NCI-H1048 (cell line): ENCODE data around the gene RPLP1.
A peak's percentile ranks its signal among the peaks of the same experiment; 100 is the strongest.

Experiments used
- DNase-seq: peaks from one replicate; lab custom pipeline; 2025; lab: John Stamatoyannopoulos, UW

Gene RPLP1

GRCh38 chr15:69469467-69470201 is 17.0 kb downstream of the RPLP1 start:
- DNase-seq: no peak

DNA sequence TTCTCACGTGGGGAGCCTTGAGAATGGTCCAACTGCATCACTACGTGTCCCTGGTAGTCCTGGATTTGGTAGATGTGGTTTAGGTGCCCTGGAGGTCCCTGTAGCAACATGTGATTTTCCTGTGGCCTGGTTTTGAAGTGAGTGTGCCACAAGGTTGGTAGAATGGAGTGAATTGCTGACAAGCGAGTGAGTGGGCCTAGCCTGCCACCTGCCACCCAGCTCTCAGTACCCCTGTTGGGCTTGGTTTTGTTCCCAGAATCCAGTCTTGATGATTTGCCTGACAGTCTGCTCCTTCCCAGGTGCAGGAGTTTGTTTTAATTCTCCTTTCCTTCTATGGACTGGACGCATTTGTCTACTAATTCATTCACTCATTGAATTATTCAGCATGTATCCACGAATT is 19.4 kb downstream of the RPLP1 start:
- no peak for DNase-seq

DNA sequence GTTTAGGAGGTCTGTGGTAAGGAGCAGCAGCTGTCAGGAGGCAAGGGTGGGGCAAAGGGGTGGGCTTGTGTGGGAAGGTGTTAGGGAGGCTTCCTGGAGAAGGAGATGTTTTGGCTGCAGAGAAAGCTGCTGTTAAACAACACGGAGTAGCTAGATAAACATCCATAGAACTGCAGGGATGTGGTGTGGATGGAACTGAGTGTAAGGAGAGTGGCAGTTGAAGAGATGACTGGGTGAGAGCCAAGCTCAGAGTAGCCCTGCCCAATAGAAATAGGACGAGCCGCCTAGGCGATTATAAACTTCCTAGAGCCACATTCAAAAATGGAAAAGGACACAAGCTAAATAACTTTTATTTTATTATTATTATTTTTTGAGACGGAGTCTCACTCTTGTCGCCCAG is 19.9 kb downstream of the RPLP1 start:
- no peak for DNase-seq

DNA sequence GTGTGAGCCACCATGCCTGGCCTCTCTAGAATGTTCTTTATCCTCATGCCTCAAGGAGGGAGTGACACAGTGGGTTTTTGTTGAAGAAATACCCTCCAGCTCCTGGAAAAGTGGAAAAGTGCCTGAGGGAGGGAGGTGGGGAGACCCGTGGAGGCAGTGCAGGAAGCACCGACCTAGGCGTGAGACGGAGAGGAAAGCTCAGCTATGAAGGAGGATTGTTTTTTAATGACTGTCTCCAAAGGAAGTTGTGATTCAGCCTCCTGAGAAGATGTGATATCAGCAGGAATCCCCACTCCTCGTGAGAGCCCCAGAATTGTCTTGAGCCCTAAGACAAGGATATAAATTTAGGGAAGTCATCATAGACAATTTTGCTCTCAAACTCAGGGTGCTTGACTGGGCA is 21.7 kb downstream of the RPLP1 start:
- no peak for DNase-seq

DNA sequence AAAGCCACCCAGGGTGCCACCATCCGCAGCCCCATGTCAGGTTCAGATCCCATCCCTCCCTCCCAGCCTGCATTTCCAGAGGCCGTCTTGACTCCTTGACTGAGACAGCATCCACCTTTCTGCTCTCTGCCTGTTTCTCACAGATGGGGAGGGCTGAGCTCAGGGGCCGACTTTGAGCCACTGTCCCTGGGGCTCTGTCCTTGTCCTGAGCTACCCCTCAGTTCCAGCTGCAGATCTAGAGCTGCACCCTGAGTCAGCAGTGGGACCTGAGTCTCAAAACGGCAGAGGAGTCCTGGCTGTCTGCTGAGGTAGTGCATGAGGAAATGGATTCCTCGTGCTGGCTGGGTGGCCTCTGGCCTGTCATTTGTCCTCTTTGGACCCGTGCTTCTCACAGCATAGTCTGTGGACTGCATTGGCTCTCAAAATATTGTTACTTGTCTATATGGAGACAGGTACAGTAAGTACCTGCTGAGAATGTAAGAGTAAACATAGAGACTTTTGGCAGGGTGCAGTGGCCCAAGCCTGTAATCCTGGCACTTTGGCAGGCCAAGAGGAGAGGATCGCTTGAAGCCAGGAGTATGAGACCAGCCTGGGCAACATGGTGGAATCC is 22.3 kb downstream of the RPLP1 start:
- DNase-seq: no peak

GRCh38 chr15:69475769-69476358 is 23.2 kb downstream of the RPLP1 start:
- peak; percentile 28 for DNase-seq

GRCh38 chr15:69476704-69477473 is 24.3 kb downstream of the RPLP1 start:
- no peak for DNase-seq

GRCh38 chr15:69478259-69478781 is 25.7 kb downstream of the RPLP1 start:
- DNase-seq: peak; percentile 7

DNA sequence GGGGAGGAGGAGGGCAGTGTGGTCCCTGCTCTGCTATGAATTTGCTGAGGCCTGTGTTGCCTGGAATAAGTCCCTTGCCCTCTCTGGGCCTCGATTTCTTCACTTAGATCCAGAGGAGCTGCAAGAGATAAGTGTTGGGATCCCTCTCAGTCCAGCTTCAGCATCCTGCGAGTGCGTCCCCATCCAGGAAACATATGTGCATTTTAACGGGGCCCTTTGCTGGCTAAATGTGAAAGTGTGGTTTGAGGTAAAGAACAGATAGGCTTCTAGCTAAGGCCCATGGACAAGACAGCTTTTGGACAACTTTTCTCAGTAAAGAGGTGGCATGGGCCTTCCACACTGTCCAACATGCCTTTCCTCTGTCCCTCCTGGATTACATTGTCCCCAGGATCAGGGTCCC is 26.5 kb downstream of the RPLP1 start:
- DNase-seq: no peak

GRCh38 chr15:69479971-69480370 is 27.4 kb downstream of the RPLP1 start:
- DNase-seq: no peak

- no peak for DNase-seq
Observed at GRCh38 chr15:69480932-69481331, 28.3 kb downstream of the RPLP1 start.

DNA sequence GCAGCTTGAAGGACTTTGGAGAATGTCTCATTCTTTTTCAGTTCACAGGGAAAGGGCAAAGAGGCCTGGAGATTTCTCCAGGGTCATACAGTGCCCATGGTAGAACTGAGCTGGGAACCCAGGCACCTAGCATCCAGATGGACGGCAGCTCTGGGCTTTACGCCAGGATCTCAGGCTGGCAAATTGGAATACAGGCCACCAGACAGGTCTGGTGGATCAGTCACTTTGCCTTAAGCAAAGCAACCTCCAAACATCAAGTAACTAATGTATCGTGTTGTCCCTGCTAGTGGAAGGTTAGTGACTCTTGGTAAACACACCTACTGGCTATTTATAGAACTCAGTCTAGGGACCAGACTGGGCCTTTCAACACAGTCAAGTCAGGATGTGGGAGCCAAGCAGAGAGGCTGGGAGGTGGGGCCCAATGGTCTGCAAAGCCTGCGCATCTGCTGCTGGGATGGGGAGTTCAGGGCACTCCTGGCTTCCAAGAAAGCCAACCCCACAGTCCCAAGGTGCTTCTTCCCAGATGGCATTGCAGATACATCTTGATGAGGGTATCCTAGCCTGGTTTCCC is 30.2 kb downstream of the RPLP1 start:
- no peak for DNase-seq

DNA sequence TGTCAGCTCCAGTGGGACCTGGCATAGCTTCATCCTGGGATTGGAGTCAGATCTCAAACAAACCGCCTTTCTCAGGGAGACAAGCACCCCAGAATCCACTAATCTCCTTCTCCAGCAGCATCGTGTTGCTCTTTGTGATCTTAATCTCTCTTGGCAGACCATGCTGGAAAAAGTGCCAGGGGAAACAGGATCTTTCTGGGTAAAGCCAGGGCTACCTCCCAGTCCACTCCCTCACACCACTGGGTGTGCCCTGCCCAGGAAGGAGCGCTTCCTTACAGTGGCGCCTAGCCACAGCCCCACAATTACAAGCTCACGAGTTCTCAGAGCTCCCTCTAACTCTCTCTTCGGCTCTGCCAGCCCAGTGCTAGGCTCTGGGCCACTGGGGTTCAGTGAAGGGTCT is 32.2 kb downstream of the RPLP1 start:
- DNase-seq: no peak

DNA sequence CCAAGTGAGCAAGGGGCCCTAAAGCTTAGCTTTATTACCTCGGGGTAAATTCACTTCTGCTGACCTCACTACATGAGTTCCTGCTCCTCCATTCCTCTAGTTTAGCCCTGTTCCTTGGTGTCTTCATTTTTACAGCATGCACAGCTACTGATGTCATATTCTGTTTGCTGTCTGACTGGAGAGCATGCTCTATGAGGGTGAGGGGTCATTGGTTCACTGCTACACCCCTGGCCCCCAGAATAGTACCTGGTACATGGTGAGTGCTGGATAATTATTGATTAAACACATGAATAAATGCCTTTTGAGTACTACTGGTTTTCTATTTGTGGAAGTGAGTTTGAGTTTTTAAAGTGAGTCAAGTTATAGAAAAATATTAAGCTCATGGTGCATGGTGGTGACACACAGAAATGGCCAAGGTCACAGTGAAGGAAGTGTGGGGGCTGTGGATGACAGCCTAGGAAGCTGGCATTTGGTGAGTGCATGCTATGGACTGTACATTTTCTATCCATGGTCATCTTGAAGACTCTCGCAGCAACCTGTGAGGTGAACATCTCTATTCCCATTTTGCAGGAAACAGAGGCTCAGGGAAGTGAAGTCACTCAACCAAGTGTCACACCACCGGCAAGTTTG is 34.0 kb downstream of the RPLP1 start:
- no peak for DNase-seq

GRCh38 chr15:69489073-69489571 is 36.5 kb downstream of the RPLP1 start:
- DNase-seq: no peak

DNA sequence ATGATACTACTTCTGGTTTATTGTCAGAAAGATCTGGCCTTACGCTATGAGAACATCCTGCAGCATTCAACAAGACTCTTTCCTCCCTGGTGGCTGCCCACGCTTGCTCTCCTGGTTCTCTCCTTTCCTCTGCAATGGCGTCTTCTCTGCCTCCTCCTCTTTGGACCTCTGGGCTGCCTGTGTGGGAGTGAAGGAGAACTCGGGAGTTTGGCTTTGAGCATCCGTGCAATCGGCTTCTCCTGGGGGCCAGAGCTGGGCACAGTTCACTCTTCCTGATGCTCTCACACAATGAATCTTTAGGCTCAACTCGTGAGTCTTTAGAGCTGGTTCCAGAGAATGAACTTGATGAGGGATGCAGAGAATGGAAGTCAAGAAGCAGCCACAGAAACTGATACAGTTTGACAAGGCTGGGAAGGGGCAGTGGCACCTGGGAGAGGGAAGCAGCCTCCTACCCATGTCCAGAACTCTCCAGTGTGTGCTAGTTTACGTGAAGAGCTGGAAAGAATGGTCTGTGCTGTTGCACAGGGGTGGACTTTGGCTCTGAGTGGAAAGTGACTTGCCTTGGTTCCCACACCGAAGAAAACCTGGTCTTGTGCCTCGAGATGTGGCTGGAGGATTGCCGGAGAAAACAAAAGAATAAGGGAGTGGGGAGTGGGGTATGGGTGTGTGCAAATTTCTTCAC is 37.9 kb downstream of the RPLP1 start:
- DNase-seq: no peak

- DNase-seq: peak; percentile 49
Observed at GRCh38 chr15:69491038-69491505, 38.5 kb downstream of the RPLP1 start.

- DNase-seq: no peak
Observed at GRCh38 chr15:69493406-69493805, 40.8 kb downstream of the RPLP1 start.

DNA sequence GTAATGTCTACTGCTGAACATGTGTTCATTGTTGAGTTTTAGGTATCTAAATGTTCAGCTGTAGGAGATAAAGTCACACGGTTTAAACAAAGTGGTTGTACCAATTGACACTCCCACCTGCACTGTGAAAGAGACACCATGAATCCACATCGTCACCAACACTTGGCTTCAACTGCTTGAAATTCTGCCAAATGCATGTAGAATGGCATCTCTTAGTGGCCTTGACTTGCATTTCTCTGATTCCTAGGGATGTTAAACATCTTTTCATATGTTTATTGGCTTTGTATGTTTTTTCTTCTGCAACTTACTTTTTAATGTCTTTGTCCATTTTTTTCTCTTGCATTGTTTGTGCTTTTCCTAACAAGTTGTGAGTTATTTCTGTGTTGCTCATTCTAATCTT is 43.4 kb downstream of the RPLP1 start:
- no peak for DNase-seq

DNA sequence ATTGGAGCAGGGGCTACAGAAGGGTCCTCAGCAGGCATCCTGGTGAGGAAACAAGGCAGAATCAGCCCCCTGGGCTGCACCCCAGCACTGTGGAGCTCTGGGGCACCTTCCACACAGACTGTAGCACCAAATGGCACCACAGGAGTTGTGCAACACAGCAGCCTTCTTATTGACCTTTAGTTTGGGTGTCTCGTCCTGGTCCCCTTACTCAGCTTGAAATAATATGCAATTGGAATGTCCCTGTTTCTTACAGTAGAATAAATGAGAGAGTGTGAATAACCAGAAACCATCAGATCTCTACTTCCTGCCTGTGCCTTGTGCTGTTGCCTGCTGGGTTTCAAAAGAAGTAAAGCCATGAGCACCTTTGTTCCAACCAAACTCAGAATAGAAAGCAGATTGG is 44.5 kb downstream of the RPLP1 start:
- no peak for DNase-seq

- DNase-seq: no peak
Observed at GRCh38 chr15:69497667-69498066, 45.0 kb downstream of the RPLP1 start.
